Measurements from ENCODE around the gene HS6ST3. TPM values are rescaled to one million over a fixed set of nuclear protein-coding genes. Genes with fewer than 3 reads are reported as not detected.

The HS6ST3 gene
- total RNA-seq, 1 experiment from 2014 or later: 1.2 TPM

DNA sequence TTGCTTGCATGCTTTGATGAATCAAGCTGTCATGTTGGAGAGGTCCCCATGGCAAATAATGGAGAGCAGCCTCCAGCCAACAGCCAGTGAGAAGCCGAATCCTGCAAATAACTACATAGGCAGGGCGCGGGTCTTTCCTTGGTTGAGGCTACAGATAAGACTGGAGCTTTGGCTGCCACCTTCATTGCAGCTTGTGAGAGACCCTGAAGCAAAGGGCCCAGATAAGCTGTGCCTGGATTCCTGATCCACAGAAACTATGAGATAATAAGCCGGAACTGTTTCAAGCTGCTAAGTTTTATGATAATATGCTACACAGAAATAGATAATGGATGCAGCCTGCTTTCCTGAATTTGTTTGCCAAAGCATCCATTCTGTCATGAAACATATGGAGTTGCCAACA is 257.0 kb downstream of the HS6ST3 start (continued):
- TF ChIP-seq, protein P1, sequence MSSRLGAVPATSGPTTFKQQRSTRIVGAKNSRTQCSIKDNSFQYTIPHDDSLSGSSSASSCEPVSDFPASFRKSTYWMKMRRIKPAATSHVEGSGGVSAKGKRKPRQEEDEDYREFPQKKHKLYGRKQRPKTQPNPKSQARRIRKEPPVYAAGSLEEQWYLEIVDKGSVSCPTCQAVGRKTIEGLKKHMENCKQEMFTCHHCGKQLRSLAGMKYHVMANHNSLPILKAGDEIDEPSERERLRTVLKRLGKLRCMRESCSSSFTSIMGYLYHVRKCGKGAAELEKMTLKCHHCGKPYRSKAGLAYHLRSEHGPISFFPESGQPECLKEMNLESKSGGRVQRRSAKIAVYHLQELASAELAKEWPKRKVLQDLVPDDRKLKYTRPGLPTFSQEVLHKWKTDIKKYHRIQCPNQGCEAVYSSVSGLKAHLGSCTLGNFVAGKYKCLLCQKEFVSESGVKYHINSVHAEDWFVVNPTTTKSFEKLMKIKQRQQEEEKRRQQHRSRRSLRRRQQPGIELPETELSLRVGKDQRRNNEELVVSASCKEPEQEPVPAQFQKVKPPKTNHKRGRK (CRISPR knock-in tag; IDR thresholded peaks at IDR 0.05; ENCODE audit: borderline replicate concordance): no peak
- TF ChIP-seq JAZF1 (CRISPR knock-in tag; IDR thresholded peaks at IDR 0.05): no peak
- TF ChIP-seq, protein P2, sequence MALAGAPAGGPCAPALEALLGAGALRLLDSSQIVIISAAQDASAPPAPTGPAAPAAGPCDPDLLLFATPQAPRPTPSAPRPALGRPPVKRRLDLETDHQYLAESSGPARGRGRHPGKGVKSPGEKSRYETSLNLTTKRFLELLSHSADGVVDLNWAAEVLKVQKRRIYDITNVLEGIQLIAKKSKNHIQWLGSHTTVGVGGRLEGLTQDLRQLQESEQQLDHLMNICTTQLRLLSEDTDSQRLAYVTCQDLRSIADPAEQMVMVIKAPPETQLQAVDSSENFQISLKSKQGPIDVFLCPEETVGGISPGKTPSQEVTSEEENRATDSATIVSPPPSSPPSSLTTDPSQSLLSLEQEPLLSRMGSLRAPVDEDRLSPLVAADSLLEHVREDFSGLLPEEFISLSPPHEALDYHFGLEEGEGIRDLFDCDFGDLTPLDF (CRISPR knock-in tag; IDR thresholded peaks at IDR 0.05): no peak
- TF ChIP-seq CBFB (CRISPR knock-in tag; IDR thresholded peaks at IDR 0.05; ENCODE audit: low read depth): no peak
- TF ChIP-seq NFE2L1 (CRISPR knock-in tag; IDR thresholded peaks at IDR 0.05): no peak
- no peak for TF ChIP-seq SMAD3 (CRISPR knock-in tag; IDR thresholded peaks at IDR 0.05; ENCODE audit: borderline replicate concordance)
- no peak for TF ChIP-seq ESRRA (CRISPR knock-in tag; IDR thresholded peaks at IDR 0.05; ENCODE audit: borderline replicate concordance)

DNA sequence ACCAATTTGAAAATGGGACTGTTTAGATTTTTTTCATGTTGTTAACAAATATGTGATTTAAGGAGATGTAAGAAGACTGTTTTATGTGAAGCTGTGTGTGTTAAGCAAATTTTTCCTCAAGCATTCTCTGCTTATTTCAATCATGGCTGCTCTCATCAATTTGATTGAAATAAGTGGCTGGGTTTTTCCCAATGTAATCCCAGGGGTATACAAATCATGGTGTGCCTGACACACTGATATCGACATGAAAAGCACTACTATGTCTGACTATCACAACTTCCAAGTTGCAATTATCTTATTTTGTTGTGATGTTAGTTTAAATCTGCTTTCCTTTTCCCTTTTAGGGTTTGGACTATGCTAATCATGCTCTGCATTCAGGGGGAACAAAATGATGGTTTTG is 283.7 kb downstream of the HS6ST3 start:
- ChIA-PET POLR2A (no interaction called here), CTCF (no interaction called here)
- Mint-ChIP-seq H3K4me1 (0 out of 2 replicates have a peak, but pooled peaks cover 6% of the 10 kb centered on the region), H3K27ac (no peak overlapping the region), H3K36me3 (no peaks in the 10 kb centered on the region), H3K4me3 (no peak overlapping the region), H3K27me3 (ENCODE audit: low read depth) (no peaks in the 10 kb centered on the region), H3K9me3 (no peaks in the 10 kb centered on the region)
- ATAC-seq (no peak), DNase-seq (ENCODE audit: low spot score) (no peak)
- TF ChIP-seq, protein P3, sequence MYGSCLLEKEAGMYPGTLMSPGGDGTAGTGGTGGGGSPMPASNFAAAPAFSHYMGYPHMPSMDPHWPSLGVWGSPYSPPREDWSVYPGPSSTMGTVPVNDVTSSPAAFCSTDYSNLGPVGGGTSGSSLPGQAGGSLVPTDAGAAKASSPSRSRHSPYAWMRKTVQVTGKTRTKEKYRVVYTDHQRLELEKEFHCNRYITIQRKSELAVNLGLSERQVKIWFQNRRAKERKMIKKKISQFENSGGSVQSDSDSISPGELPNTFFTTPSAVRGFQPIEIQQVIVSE (CRISPR knock-in tag; IDR thresholded peaks at IDR 0.05; ENCODE audit: borderline replicate concordance): no peak
- TF ChIP-seq JAZF1 (CRISPR knock-in tag; IDR thresholded peaks at IDR 0.05) (no peak), IRF2 (CRISPR knock-in tag; IDR thresholded peaks at IDR 0.05; ENCODE audit: borderline replicate concordance, low read depth) (no peak), PRRX2 (CRISPR knock-in tag; IDR thresholded peaks at IDR 0.05) (no peak), ZNF416 (CRISPR knock-in tag; IDR thresholded peaks at IDR 0.05) (no peak), KAT7 (CRISPR knock-in tag; IDR thresholded peaks at IDR 0.05; ENCODE audit: borderline replicate concordance) (no peak)
- TF ChIP-seq, protein P4, sequence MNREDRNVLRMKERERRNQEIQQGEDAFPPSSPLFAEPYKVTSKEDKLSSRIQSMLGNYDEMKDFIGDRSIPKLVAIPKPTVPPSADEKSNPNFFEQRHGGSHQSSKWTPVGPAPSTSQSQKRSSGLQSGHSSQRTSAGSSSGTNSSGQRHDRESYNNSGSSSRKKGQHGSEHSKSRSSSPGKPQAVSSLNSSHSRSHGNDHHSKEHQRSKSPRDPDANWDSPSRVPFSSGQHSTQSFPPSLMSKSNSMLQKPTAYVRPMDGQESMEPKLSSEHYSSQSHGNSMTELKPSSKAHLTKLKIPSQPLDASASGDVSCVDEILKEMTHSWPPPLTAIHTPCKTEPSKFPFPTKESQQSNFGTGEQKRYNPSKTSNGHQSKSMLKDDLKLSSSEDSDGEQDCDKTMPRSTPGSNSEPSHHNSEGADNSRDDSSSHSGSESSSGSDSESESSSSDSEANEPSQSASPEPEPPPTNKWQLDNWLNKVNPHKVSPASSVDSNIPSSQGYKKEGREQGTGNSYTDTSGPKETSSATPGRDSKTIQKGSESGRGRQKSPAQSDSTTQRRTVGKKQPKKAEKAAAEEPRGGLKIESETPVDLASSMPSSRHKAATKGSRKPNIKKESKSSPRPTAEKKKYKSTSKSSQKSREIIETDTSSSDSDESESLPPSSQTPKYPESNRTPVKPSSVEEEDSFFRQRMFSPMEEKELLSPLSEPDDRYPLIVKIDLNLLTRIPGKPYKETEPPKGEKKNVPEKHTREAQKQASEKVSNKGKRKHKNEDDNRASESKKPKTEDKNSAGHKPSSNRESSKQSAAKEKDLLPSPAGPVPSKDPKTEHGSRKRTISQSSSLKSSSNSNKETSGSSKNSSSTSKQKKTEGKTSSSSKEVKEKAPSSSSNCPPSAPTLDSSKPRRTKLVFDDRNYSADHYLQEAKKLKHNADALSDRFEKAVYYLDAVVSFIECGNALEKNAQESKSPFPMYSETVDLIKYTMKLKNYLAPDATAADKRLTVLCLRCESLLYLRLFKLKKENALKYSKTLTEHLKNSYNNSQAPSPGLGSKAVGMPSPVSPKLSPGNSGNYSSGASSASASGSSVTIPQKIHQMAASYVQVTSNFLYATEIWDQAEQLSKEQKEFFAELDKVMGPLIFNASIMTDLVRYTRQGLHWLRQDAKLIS (CRISPR knock-in tag; IDR thresholded peaks at IDR 0.05; ENCODE audit: borderline replicate concordance): no peak

DNA sequence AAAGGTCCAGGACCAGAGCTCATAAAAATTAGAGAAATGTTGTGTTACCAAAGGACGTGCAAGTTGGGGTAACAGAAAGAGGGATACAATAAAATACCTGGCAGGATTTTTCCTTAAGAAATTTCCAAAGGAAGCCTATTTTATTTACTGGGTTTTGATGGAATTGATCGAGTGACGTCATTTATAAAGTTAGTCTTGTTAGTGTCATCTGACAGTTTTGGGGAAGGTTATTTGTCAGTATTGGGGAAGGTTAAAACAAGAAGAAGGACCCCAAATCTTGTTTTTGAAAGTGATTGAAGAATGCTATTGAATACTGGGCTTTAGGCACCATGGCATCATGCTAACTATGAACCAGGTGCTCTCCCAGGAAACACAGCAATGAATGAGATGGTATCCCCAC is 287.9 kb downstream of the HS6ST3 start:
- Mint-ChIP-seq H3K4me1 (peaks cover 11% of the 10 kb centered on the region), H3K27ac (no peak overlapping the region), H3K27me3 (ENCODE audit: low read depth) (no peaks in the 10 kb centered on the region), H3K4me3 (no peak overlapping the region), H3K9me3 (no peaks in the 10 kb centered on the region), H3K36me3 (no peaks in the 10 kb centered on the region)
- DNase-seq (ENCODE audit: low spot score): no peak
- CTCF ChIA-PET: interaction anchor here (0.6 kb wide), 1 partner anchor 847 kb away, joined by 3 read pairs; no protein-coding TSS in a partner anchor
- POLR2A ChIA-PET: no interaction called here
- no peak for ATAC-seq
- TF ChIP-seq ZNF671 (CRISPR knock-in tag; IDR thresholded peaks at IDR 0.05) (no peak), ESRRA (CRISPR knock-in tag; IDR thresholded peaks at IDR 0.05; ENCODE audit: borderline replicate concordance) (no peak), NR2C2 (CRISPR knock-in tag; IDR thresholded peaks at IDR 0.05) (no peak), TEAD1 (CRISPR knock-in tag; IDR thresholded peaks at IDR 0.05) (no peak), FOXJ3 (CRISPR knock-in tag; IDR thresholded peaks at IDR 0.05; ENCODE audit: borderline replicate concordance) (no peak), ATF1 (CRISPR knock-in tag; IDR thresholded peaks at IDR 0.05) (no peak)
- TF ChIP-seq, protein P5, sequence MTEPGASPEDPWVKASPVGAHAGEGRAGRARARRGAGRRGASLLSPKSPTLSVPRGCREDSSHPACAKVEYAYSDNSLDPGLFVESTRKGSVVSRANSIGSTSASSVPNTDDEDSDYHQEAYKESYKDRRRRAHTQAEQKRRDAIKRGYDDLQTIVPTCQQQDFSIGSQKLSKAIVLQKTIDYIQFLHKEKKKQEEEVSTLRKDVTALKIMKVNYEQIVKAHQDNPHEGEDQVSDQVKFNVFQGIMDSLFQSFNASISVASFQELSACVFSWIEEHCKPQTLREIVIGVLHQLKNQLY (CRISPR knock-in tag; IDR thresholded peaks at IDR 0.05): no peak
- TF ChIP-seq, protein P6, sequence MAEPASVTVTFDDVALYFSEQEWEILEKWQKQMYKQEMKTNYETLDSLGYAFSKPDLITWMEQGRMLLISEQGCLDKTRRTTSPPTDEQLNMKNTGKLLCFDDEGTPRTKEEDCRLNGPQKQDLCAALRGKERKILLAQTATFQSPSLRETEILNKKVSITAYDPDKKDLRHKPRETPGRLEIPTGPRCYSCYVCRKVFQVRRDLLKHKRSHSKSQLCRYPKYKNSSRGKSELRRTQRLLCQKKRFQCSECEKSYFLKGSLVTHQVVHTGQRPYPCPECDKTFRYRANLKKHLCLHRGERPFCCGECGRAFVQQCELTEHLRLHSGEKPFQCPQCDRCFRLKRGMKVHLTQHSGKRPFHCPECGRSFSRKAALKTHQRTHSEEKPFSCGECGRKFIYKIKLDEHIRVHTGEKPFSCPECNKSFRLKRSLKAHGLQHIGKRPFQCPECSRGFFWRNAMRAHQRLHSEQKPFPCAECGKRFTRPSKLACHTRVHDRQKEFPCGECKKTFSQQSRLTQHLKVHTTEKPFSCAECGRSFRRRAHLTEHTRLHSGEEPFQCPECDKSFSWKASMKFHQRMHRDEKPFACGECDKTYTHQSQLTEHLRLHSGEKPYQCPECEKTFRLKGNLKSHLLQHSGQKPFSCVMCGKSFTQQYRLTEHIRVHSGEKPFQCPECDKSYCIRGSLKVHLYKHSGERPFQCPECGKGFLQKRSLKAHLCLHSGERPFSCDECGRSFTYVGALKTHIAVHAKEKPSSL (CRISPR knock-in tag; conservative IDR thresholded peaks at IDR 0.05): no peak
- TF ChIP-seq, protein P7, sequence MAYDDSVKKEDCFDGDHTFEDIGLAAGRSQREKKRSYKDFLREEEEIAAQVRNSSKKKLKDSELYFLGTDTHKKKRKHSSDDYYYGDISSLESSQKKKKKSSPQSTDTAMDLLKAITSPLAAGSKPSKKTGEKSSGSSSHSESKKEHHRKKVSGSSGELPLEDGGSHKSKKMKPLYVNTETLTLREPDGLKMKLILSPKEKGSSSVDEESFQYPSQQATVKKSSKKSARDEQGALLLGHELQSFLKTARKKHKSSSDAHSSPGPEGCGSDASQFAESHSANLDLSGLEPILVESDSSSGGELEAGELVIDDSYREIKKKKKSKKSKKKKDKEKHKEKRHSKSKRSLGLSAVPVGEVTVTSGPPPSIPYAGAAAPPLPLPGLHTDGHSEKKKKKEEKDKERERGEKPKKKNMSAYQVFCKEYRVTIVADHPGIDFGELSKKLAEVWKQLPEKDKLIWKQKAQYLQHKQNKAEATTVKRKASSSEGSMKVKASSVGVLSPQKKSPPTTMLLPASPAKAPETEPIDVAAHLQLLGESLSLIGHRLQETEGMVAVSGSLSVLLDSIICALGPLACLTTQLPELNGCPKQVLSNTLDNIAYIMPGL (CRISPR knock-in tag; IDR thresholded peaks at IDR 0.05): no peak

Measured in WTC11 (cell line).